Measurements from ENCODE around the gene VPS35.

VPS35 gene

DNA sequence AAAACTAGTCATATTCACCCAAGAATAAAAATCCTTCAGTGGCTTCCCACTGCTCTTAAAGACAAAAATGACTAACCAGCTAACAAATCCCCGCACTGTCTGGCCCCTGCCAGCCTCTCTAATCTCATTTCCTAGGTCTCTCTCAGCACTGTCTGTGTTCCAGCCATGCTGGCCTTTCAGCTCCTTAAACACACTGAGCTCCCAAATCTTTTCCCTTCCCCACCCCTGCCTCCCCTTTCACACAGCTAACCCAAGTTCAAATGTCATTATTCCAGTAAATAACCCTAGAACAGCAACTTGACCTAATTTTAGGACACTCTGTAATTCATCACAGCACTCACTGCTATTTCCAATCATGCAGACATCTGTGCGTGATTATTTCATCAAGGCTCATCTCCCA, 75.6 kb downstream of the VPS35 start:
- no peak for DNase-seq (ENCODE audit: low spot score)

DNA sequence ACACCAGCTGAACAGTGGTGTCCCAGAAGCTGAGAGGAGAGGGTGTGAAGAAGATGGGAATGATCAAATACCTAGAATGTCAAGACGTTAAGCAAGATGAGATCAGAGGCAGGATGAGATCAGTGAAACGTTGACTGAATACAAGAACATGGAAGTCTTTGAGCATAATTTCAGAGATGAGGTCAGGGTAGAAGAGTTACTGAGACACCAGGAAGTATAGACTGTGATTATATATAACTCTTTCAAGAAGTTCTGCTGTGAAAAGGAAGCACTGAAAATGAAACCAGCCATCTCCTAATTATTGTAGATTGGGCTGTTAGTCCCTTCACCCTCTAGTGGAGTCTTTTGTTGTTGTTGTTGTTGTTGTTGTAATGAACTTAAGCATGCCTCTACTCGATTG, 76.9 kb downstream of the VPS35 start:
- DNase-seq (ENCODE audit: low spot score) = no peak

- DNase-seq (ENCODE audit: low spot score) = peak; percentile 21
Measured at GRCh38 chr16:46607529-46607928, 81.4 kb downstream of the VPS35 start.

DNA sequence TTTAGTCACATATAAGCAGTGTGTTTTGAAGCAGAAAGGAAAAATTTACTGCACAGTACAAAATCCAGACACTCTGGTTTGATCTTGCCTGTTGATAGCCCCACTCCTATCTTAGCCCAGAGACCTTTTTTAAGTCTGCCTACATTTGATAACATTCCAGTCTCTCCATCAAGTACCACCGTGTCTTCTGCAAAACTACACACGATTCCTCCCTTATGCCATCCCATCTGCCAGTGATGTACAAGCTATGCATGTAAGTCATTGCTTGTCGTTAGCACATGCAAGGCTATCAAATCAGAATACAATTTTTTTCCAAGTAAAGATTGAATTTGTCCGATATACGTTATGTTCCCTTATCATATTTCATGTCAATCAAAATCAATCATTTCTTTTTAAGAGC, 82.7 kb downstream of the VPS35 start:
- no peak for DNase-seq (ENCODE audit: low spot score)
